Hair follicular keratinocyte (primary cell): ENCODE data around the gene SNRPD2. TPM values are rescaled to one million over a fixed set of nuclear protein-coding genes. Genes with fewer than 3 reads are reported as not detected.

Experiments
- total RNA-seq: library from RNA; depleted of rRNA; stranded (reverse); fragments of >200 nt; gene quantifications from 2 replicates; pipeline ENCODE4 v1.2.3, GENCODE V29; 2015

The SNRPD2 gene
- 339 and 436 TPM in 2 replicates for total RNA-seq

DNA sequence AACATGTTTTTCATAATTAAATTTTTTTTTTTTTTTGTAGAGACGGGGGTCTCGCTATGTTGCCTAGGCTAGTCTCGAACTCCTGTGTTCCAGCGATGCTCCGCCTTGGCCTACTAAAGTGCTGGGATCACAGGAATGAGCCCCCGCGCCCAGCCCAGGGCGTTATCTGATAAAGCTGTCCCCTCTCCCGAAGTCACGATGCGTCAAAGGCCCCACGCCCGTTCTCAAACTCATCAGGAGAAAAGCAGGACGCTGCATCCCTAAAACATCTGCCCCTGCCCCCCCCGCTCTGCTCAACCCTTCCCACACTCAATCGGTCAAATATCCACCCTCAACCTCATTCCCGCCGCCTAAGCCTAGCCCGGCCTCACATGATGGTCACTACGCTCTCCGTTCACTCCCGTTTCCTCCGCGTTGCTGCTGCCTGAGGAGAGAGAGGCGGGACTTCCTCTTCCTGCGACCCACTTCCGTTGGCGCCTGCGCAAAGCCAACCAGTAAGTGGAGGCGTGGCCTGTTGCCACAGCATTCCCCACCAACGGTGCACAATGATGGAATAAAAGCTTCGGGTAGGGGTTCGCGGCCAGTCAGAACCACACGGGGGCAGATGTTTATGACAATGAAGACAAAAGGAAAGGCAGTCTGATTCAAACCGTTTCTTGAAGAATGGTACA lies at the start of gene SNRPD2:
TSS of gene SNRPD2 (minus strand) at position 438 of the 671 bp plus-strand sequence. CDS start at position 373, 65 bp downstream.

DNA sequence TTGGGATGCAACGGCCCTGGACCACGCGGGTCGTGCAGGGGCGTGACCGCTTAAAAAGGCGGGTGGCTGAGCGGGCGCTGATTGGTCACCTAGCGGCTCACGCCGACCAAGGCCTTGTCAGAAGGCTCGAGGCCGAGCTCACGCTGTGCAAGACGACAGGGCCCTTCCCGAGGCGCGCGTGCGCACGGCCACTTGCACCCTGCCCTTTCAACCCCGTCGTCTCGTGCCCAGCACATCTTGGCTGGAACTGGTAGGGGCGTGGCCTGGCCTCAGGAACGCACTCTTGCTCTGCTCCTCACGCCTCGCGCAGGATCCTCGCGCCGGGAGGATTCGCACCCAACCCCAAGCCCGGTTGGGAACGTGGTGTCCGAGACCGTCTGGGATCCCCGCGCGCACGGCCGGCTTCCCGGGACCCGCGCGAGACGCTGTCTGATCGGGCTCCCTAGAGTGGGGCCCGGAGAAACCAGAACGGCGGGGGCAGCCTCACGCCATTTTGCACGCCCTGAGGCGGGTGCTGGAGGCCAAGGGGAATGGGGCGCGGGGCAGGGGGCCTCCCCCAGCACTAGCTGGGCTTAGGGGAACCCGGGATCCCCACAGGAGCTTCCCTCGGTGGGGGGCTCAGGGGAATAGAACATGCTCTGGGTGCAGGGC lies 41.5 kb upstream of the SNRPD2 start, which contains the start of gene MEIOSIN:
TSS of gene MEIOSIN (plus strand) at position 280 of the 651 bp plus-strand sequence. CDS start 1,938 bp downstream, outside the sequence.

DNA sequence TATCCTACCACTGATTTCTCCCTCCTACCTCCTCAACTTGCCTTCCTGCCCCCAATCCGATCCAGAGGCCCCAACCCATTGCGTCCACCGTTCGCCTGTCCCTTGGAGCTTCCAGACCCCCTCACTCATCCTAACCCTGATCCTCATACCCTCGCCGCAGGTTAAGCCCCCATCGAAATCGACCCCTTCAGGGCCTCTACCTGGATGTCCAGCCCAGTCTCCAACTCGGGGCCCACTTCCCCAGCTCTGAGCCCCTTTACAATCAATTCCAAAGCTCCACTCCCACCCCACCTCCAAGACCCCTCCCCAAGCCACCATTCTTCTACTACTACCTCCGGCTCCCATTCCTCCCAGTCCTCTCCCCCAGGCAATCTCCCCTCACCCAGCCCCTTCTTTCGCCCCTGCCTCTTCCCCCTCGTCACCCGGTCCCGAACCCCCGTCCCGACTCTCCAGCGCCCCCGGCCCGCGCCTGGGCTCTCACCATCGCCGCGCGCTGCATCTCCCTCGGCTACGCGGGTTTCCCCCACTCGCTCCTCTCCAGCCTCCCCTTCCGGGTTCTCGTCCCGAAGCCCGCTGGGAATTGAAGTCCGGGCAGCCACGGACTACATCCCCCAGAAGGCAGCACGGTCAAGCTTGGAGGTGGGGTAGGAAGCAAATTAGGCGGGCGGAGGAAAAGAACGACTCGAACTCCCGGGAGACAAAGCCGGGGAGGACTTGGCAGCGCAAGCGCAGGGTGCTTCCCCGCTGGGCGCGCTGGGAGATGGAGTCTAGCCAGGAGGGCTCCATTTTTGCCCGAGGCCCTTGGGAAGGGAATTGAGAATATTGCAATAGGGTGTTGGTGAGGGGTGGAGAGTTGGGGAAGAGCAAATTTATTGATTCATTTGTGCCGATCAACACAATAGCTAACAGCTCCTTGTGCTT lies 38.9 kb upstream of the SNRPD2 start, which contains the start of gene FBXO46:
TSS of gene FBXO46 (minus strand) at position 529 of the 921 bp plus-strand sequence. CDS start 17,401 bp downstream, outside the sequence.

DNA sequence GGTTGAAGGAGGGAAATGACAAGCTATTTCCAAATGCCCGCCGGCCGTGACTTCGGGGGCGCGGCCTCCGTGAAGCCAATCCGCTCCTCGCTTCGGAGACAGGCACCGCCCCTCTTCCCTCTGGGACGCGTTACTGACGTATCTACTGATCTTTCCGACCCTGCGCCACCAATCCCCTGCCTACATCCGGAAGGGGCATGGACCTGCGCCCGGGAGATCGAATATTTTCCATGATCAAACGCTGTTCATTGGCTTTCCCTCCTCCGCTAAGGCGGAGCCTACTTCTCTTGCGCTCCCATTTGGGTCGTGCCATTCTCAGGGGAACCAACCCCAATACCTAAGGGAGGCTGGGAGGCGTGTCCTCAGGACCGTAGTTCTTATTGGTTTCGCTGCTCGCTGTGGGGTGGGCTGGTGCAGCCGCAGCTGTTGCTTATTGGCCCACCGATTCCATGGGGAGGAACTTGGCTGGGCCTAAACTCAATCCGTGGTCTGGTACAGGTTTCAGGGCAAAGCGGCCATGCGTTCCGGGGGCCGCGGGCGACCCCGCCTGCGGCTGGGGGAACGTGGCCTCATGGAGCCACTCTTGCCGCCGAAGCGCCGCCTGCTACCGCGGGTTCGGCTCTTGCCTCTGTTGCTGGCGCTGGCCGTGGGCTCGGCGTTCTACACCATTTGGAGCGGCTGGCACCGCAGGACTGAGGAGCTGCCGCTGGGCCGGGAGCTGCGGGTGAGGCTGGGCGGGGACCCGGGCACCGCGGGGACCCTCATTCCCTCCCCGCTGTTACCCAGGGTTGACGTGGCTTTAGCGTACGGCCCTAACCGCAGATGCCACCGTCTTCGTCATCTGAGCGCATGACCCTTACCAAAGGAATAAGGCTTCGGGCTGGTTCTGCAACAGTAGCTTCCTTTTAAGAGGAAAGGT lies 693 bp upstream of the SNRPD2 start, which contains the start of gene QPCTL:
TSS of gene QPCTL (plus strand) at position 480 of the 919 bp plus-strand sequence. CDS start at position 518, 38 bp downstream.

DNA sequence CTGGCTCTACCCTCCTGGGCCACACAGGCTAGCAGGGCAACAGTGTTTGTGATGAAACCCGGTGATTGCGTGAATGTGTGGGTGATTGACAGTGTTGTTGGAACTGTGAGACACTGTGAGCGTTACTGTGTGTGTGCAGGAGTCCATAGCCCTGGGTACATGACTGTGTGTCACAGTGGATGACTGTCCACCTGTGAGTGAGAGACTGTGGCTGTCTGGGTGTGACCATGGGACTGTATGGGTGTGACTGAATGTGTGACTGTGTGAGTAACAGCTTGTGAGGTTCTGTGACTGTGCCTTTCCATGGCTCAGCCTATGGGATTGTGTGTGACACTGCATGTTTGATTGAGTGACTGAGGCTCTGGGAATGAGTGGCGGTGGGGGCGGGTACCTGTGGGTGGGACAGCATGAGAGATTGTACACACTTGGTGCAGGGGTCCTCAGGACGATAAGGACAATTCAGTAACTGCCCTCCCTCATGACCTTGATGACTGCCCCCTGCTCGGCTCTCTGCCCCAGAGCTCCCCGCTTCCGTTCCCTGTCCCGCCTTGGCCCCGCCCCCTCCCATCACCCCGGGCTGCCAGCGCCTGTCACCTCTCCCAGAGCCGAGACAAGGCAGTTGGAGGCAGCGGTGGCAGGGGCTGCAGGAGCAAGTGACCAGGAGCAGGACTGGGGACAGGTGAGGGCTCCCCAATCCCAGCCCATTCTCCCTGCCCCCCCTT lies 24.0 kb downstream of the SNRPD2 start, which contains the start of gene GIPR:
TSS of gene GIPR (plus strand) at position 602 of the 722 bp plus-strand sequence. CDS start 1,300 bp downstream, outside the sequence.

DNA sequence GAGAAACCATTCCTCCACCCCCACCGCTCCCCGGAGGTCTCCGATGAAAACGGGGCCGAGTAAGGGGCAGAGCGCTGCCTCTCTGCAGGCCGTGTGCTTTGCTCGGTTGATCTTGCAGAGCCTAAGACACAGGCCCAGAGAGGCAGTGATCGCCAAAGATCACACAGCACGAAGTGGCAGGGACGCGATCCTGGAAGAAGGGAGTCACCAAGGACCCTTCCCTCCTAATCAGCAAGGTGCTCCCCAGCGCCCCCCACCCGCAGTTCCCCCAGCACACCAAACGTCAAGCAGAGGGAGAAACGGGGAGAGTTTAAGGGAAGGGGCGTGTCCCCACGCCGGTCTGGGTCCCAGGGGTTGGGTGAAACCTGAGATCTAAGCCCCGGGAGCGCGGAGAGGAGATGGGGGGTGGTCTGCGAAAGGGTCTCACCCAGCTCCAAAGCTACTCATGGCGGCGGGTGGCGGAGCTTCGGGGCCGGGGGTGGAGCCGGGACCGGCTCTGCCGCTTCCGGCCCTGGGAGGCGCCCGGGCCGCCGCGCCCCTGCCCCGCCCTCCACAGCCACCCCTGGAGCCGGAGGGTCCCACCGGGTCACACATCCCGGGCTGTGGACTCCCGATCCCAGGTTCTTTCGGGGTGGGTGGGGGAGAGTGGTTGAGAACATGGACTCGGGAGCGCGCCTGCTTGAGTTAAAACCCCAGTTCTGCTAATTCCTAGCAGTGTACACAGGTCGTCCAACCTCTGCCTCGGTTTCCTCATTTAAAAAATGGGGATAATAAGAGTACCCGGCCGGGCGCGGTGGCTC lies 52.6 kb downstream of the SNRPD2 start, which contains the start of gene EML2:
TSS of gene EML2 (minus strand) at position 468 of the 800 bp plus-strand sequence. CDS start at position 447, 21 bp downstream.

Other genes with a start within 250 kb of the SNRPD2 start
- 6.6 and 7.5 TPM in 2 replicates for gene FOSB, start 224.0 kb downstream of the SNRPD2 start, total RNA-seq
- 6.7 and 16.6 TPM in 2 replicates for gene RTN2, start 194.9 kb downstream of the SNRPD2 start, total RNA-seq
- 1.9 and 4.1 TPM in 2 replicates for gene PPM1N, start 193.5 kb downstream of the SNRPD2 start, total RNA-seq
- gene VASP, start 184.5 kb downstream of the SNRPD2 start, total RNA-seq: 153 and 157 TPM in 2 replicates
- 9.7 and 13.0 TPM in 2 replicates for gene OPA3, start 107.2 kb downstream of the SNRPD2 start, total RNA-seq
- not detected in 2 replicates for gene GPR4, start 89.7 kb downstream of the SNRPD2 start, total RNA-seq
- gene EML2, start 52.6 kb downstream of the SNRPD2 start, total RNA-seq: 74.6 and 132 TPM in 2 replicates
- 0.15 and 1.4 TPM in 2 replicates for gene GIPR, start 23.7 kb downstream of the SNRPD2 start, total RNA-seq
- gene QPCTL, start 713 bp upstream of the SNRPD2 start, total RNA-seq: 30.1 and 35.1 TPM in 2 replicates
- gene FBXO46, start 38.9 kb upstream of the SNRPD2 start, total RNA-seq: 9.1 and 10.7 TPM in 2 replicates
- gene MEIOSIN, start 41.5 kb upstream of the SNRPD2 start, total RNA-seq: not detected in 2 replicates
- gene SIX5, start 77.3 kb upstream of the SNRPD2 start, total RNA-seq: 10.8 and 14.8 TPM in 2 replicates
- gene DMPK, start 90.5 kb upstream of the SNRPD2 start, total RNA-seq: 2.1 and 7.1 TPM in 2 replicates
- 40.7 and 41.0 TPM in 2 replicates for gene DMWD, start 100.9 kb upstream of the SNRPD2 start, total RNA-seq
- gene RSPH6A, start 123.4 kb upstream of the SNRPD2 start, total RNA-seq: not detected in 2 replicates
- gene SYMPK, start 171.2 kb upstream of the SNRPD2 start, total RNA-seq: 28.9 and 29.0 TPM in 2 replicates
- gene FOXA3, start 172.4 kb upstream of the SNRPD2 start, total RNA-seq: not detected in 2 replicates
- 17.1 and 26.2 TPM in 2 replicates for gene IRF2BP1, start 194.2 kb upstream of the SNRPD2 start, total RNA-seq
- gene MYPOP, start 210.7 kb upstream of the SNRPD2 start, total RNA-seq: 3.2 and 6.8 TPM in 2 replicates
- not detected in 2 replicates for gene NANOS2, start 222.8 kb upstream of the SNRPD2 start, total RNA-seq